PC-3 (cell line): ENCODE results near the gene AFTPH. TPM values are rescaled to one million over a fixed set of nuclear protein-coding genes. Genes with fewer than 3 reads are reported as not detected.
A peak's percentile ranks its signal among the peaks of the same experiment; 100 is the strongest.

Experiments
- ATAC-seq: fragments of 200-7000 bp; cut with Tn5 transposase; 2 replicates; pipeline ENCODE4 v1.9.1; 2020; ENCODE audit warnings: mild to moderate bottlenecking, moderate library complexity
- BruUV-seq: library from RNA; stranded (reverse); fragments of 400-500 nt; replicated peaks from 2 replicates; lab custom pipeline; 2021; lab: Mats Ljungman, UMichigan
- CTCF ChIA-PET: fragments of 300-600 bp; sonication (Branson Sonifier 250); formaldehyde crosslinking; loops from one replicate; lab custom pipeline; 2022; ENCODE audit warnings: antibody characterized with exemption; lab: Charles Lee
- POLR2A ChIA-PET: fragments of 300-600 bp; sonication (Branson Sonifier 250); formaldehyde crosslinking; loops from one replicate; lab custom pipeline; 2022; ENCODE audit warnings: antibody characterized with exemption; ENCODE audit not compliant: unreplicated experiment; lab: Charles Lee
- DNase-seq: peaks from one replicate; pipeline ENCODE4 v3.0.0-alpha.2; 2015
- H2AFZ ChIP-seq: fragments of 300-600 bp; sonication (generic); 2 replicates; pipeline ENCODE4 v1.6.0; 2016; ENCODE audit warnings: antibody characterized with exemption, low read length
- H3F3A ChIP-seq: fragments of 300-600 bp; sonication (generic); one replicate; pipeline ENCODE4 v1.6.0; 2017; ENCODE audit warnings: antibody characterized with exemption, low read length, control low read depth, mild to moderate bottlenecking; ENCODE audit not compliant: unreplicated experiment
- H3K27ac ChIP-seq: fragments of 300-600 bp; sonication (generic); 2 replicates; pipeline ENCODE4 v1.5.1; 2016; ENCODE audit warnings: mild to moderate bottlenecking, low read length
- H3K27me3 ChIP-seq: fragments of 300-600 bp; sonication (generic); 2 replicates; pipeline ENCODE4 v1.6.1; 2016; ENCODE audit warnings: low read length, mixed read lengths
- H3K36me3 ChIP-seq: fragments of 300-600 bp; sonication (generic); 2 replicates; pipeline ENCODE4 v1.6.1; 2016; ENCODE audit warnings: low read depth, mixed run types, low read length, mixed read lengths
- H3K4me1 ChIP-seq: fragments of 300-600 bp; sonication (generic); 2 replicates; pipeline ENCODE4 v1.5.1; 2016; ENCODE audit warnings: low read length; ENCODE audit not compliant: insufficient read depth
- H3K4me2 ChIP-seq: fragments of 300-600 bp; sonication (generic); 2 replicates; pipeline ENCODE4 v1.6.0; 2016; ENCODE audit warnings: low read length
- H3K4me3 ChIP-seq: fragments of 300-600 bp; sonication (generic); 2 replicates; pipeline ENCODE4 v1.5.1; 2016; ENCODE audit warnings: mild to moderate bottlenecking, low read length, mixed read lengths
- H3K79me2 ChIP-seq: fragments of 300-600 bp; sonication (generic); 2 replicates; pipeline ENCODE4 v1.6.1; 2017; ENCODE audit warnings: low read length, mixed read lengths
- H3K9ac ChIP-seq: fragments of 300-600 bp; sonication (generic); 2 replicates; pipeline ENCODE4 v1.6.0; 2016; ENCODE audit warnings: mild to moderate bottlenecking, low read length
- H3K9me2 ChIP-seq: fragments of 300-600 bp; sonication (generic); replicated peaks from 2 replicates; pipeline ENCODE4 v1.6.1; 2016; ENCODE audit warnings: mixed run types, low read length, mixed read lengths
- H3K9me3 ChIP-seq: fragments of 300-600 bp; sonication (generic); 2 replicates; pipeline ENCODE4 v1.6.1; 2016; ENCODE audit warnings: low read length, mixed read lengths
- H4K20me1 ChIP-seq: fragments of 300-600 bp; sonication (generic); 2 replicates; pipeline ENCODE4 v1.6.1; 2016; ENCODE audit warnings: low read length, mixed read lengths
- CTCF ChIP-seq: fragments of 300-600 bp; sonication (generic); conservative IDR thresholded peaks from 2 replicates; pipeline ENCODE4 v1.5.1; 2017; ENCODE audit warnings: antibody characterized with exemption, low read depth, mild to moderate bottlenecking, low read length
- EZH2 ChIP-seq: fragments of 300-600 bp; sonication (generic); IDR thresholded peaks from one replicate; pipeline ENCODE4 v1.6.1; 2017; ENCODE audit warnings: antibody characterized with exemption, mild to moderate bottlenecking, low read length; ENCODE audit not compliant: unreplicated experiment
- EZH2phosphoT487 ChIP-seq: fragments of 300-600 bp; sonication (generic); IDR thresholded peaks from 2 replicates; pipeline ENCODE4 v1.6.1; 2018; ENCODE audit warnings: mild to moderate bottlenecking, antibody characterized with exemption, low read length, borderline replicate concordance
- intact Hi-C: fragments of 100-400 bp; cut with micrococcal nuclease; formaldehyde crosslinking; loops from 2 replicates; pipeline ENCODE4 v1.9.0; 2023
- total RNA-seq: library from RNA; depleted of rRNA; stranded (reverse); fragments of >200 nt; gene quantifications from 2 replicates; pipeline ENCODE4 v1.2.3, GENCODE V29; 2014

AFTPH gene
- total RNA-seq, 1 experiment from 2014 or later, result 26.6 TPM

GRCh38 chr2:64562148-64562784, 38.1 kb downstream of the AFTPH start:
- H3K9me3 ChIP-seq, result no peaks in the 10 kb centered on the region
- peaks cover 25% of the 10 kb centered on the region for H3K79me2 ChIP-seq
- BruUV-seq, result no TSS peak
- H3K4me2 ChIP-seq, result no peak overlapping the region
- no peaks in the 10 kb centered on the region for H4K20me1 ChIP-seq
- DNase-seq (peak; percentile 71), ATAC-seq (peak; percentile 66)
- peak; percentile 82 for TF ChIP-seq CTCF
- no peak for TF ChIP-seq EZH2phosphoT487
- H3K27ac ChIP-seq, result no peak overlapping the region
- intact Hi-C loops, result loop anchor here (1.0 to 5.0 kb wide), 2 partner anchors 40 to 515 kb away; no protein-coding TSS in a partner anchor
- CTCF ChIA-PET, result interaction anchor here (0.5 to 0.6 kb wide), 3 partner anchors 21 to 79 kb away, joined by 3 to 7 read pairs (median 5); no protein-coding TSS in a partner anchor
- H3K4me1 ChIP-seq, result no peaks in the 10 kb centered on the region
- no peak overlapping the region for H3K4me3 ChIP-seq
- H3K9me2 ChIP-seq, result no peaks in the 10 kb centered on the region
- POLR2A ChIA-PET, result no interaction called here
- H3F3A ChIP-seq, result no peaks in the 10 kb centered on the region
- H3K9ac ChIP-seq, result no peak overlapping the region
- no peak overlapping the region for H2AFZ ChIP-seq
- H3K36me3 ChIP-seq, result no peaks in the 10 kb centered on the region
- no peaks in the 10 kb centered on the region for H3K27me3 ChIP-seq

GRCh38 chr2:64563436-64563938, 39.4 kb downstream of the AFTPH start:
- ChIA-PET CTCF (no interaction called here), POLR2A (no interaction called here)
- H3K9me2 ChIP-seq, result no peaks in the 10 kb centered on the region

More at GRCh38 chr2:64563436-64563938, 39.4 kb downstream of the AFTPH start:
- Histone ChIP-seq H3K4me1 (no peaks in the 10 kb centered on the region), H3K9me3 (no peaks in the 10 kb centered on the region), H3K4me2 (no peak overlapping the region), H3K27ac (no peak overlapping the region), H3F3A (no peaks in the 10 kb centered on the region), H3K27me3 (no peaks in the 10 kb centered on the region), H4K20me1 (no peaks in the 10 kb centered on the region), H3K36me3 (0 out of 2 replicates have a peak, but pooled peaks cover 3% of the 10 kb centered on the region), H3K9ac (no peak overlapping the region), H3K79me2 (peaks cover 25% of the 10 kb centered on the region), H3K4me3 (no peak overlapping the region), H2AFZ (no peak overlapping the region)
- TF ChIP-seq CTCF, result no peak
- no peak for TF ChIP-seq EZH2phosphoT487
- TF ChIP-seq EZH2, result no peak
- BruUV-seq, result no TSS peak
- intact Hi-C loops, result loop anchor here (5.0 kb wide), 1 partner anchor 516 kb away; no protein-coding TSS in a partner anchor
- ATAC-seq (no peak), DNase-seq (no peak)
